A549 (cell line): ENCODE measurements around the gene TMEM238L. TPM values are rescaled to one million over a fixed set of nuclear protein-coding genes. Genes with fewer than 3 reads are reported as not detected.

Experiments used
- ATAC-seq, 2 experiments: fragments of 200-7000 bp in 1 of 2; fragments of >200 bp in 1 of 2; cut with Nextera tagmentation in 1 of 2; cut with Tn5 transposase in 1 of 2; 3 replicates each; pipeline versions ENCODE4 v1.8.0 to v1.9.1; 2018 to 2020; ENCODE audit warnings: mild to moderate bottlenecking in 1 of 2, moderate library complexity in 1 of 2
- CTCF ChIA-PET: fragments of 300-600 bp; sonication (Branson Sonifier 250); formaldehyde crosslinking; extraction: SDS; loops from one replicate; lab custom pipeline; 2021; ENCODE audit warnings: antibody characterized with exemption, inconsistent platforms; lab: Yijun Ruan, JAX
- POLR2A ChIA-PET: fragments of 350-600 bp; formaldehyde crosslinking; extraction: SDS; loops from one replicate; lab custom pipeline; 2021; ENCODE audit warnings: antibody characterized with exemption, inconsistent platforms; lab: Yijun Ruan, JAX
- DNase-seq, 2 experiments: peaks; one replicate each; pipeline versions ENCODE4 v3.0.0 to v3.0.0-alpha.2; 2011 to 2016; ENCODE audit warnings: low read depth in 1 of 2, low spot score in 1 of 2
- FAIRE-seq: peaks from 2 replicates; lab custom pipeline; 2011; peaks lifted over from hg19 to GRCh38; lab: Jason Lieb, UNC
- H3K27ac ChIP-seq, 2 experiments: fragments of >200 bp; sonication (Bioruptor Twin); formaldehyde crosslinking; 3 replicates each; pipeline ENCODE4 v1.5.1; 2016 to 2017
- H3K4me1 ChIP-seq: fragments of >200 bp; sonication (Bioruptor Twin); formaldehyde crosslinking; 3 replicates; pipeline ENCODE4 v1.6.1; 2016
- H3K4me2 ChIP-seq: fragments of >200 bp; sonication (Bioruptor Twin); formaldehyde crosslinking; 3 replicates; pipeline ENCODE4 v1.6.1; 2016
- H3K4me3 ChIP-seq: fragments of >200 bp; sonication (Bioruptor Twin); formaldehyde crosslinking; 3 replicates; pipeline ENCODE4 v1.5.1; 2016
- H3K9me3 ChIP-seq: fragments of >200 bp; sonication (Bioruptor Twin); formaldehyde crosslinking; 3 replicates; pipeline ENCODE4 v1.6.1; 2016
- BHLHE40 ChIP-seq: IDR thresholded peaks from 2 replicates; pipeline ENCODE4 v1.6.1; 2012; ENCODE audit warnings: low read depth, low read length, inconsistent platforms
- CEBPB ChIP-seq, 2 experiments: fragments of >200 bp in 1 of 2; sonication (Bioruptor Twin) in 1 of 2; formaldehyde crosslinking in 1 of 2; IDR thresholded peaks; 2 replicates each; pipeline ENCODE4 v1.6.1; 2012 to 2016
- CHD2 ChIP-seq: fragments of 150-350 bp; IDR thresholded peaks from 2 replicates; pipeline ENCODE4 v1.6.1; 2014; ENCODE audit warnings: low read length; ENCODE audit not compliant: partially characterized antibody
- E2F6 ChIP-seq: IDR thresholded peaks from 2 replicates; pipeline ENCODE4 v1.6.1; 2012; ENCODE audit warnings: low read depth, borderline replicate concordance
- EHF ChIP-seq: fragments of 250-450 bp; sonication (Bioruptor Pico); IDR thresholded peaks from 2 replicates; pipeline ENCODE4 v1.5.0; 2020; ENCODE audit warnings: mild to moderate bottlenecking
- EHMT2 ChIP-seq: fragments of 200-600 bp; sonication (generic); IDR thresholded peaks from 2 replicates; pipeline ENCODE4 v1.6.1; 2016; ENCODE audit warnings: antibody characterized with exemption, low read depth, mild to moderate bottlenecking, moderate library complexity
- FOXS1 ChIP-seq: fragments of 250-450 bp; sonication (Bioruptor Pico); IDR thresholded peaks from 2 replicates; pipeline ENCODE4 v1.5.0; 2020; ENCODE audit warnings: mild to moderate bottlenecking, moderate library complexity
- HDAC2 ChIP-seq: fragments of 200-600 bp; sonication (generic); IDR thresholded peaks from 2 replicates; pipeline ENCODE4 v1.6.1; 2016
- HOXB5 ChIP-seq: fragments of 250-450 bp; sonication (Bioruptor Pico); IDR thresholded peaks from 2 replicates; pipeline ENCODE4 v1.5.0; 2020; ENCODE audit warnings: mild to moderate bottlenecking, moderate library complexity
- KDM1A ChIP-seq: fragments of 200-600 bp; sonication (generic); IDR thresholded peaks from 2 replicates; pipeline ENCODE4 v1.6.1; 2016; ENCODE audit warnings: low read depth, mild to moderate bottlenecking
- MAX ChIP-seq: IDR thresholded peaks from 2 replicates; pipeline ENCODE4 v1.6.1; 2012
- MAZ ChIP-seq: fragments of 150-350 bp; IDR thresholded peaks from 2 replicates; pipeline ENCODE4 v1.6.1; 2014; ENCODE audit warnings: antibody characterized with exemption, low read depth, low read length, borderline replicate concordance
- NFE2L2 ChIP-seq: fragments of 150-350 bp; conservative IDR thresholded peaks from 2 replicates; pipeline ENCODE4 v1.6.1; 2014; ENCODE audit warnings: low read length
- NPAS2 ChIP-seq: fragments of 250-450 bp; sonication (Bioruptor Pico); IDR thresholded peaks from 2 replicates; pipeline ENCODE4 v1.8.0; 2022; ENCODE audit warnings: mild to moderate bottlenecking, moderate library complexity, borderline replicate concordance
- PBX3 ChIP-seq: IDR thresholded peaks from 2 replicates; pipeline ENCODE4 v1.6.1; 2012
- POLR2AphosphoS2 ChIP-seq: conservative IDR thresholded peaks from 2 replicates; pipeline ENCODE4 v1.6.1; 2012; ENCODE audit warnings: low read length, improper control_type of control experiment, inconsistent platforms
- RAD21 ChIP-seq, 2 experiments: fragments of >200 bp in 1 of 2; sonication (Bioruptor Twin) in 1 of 2; formaldehyde crosslinking in 1 of 2; IDR thresholded peaks in 1 of 2; conservative IDR thresholded peaks in 1 of 2; 2 replicates in 1 of 2; 3 replicates in 1 of 2; pipeline ENCODE4 v1.6.1; 2012 to 2018; ENCODE audit warnings: inconsistent platforms in 1 of 2
- RARB ChIP-seq: fragments of 250-450 bp; sonication (Bioruptor Pico); IDR thresholded peaks from 2 replicates; pipeline ENCODE4 v1.8.0; 2021; ENCODE audit warnings: mild to moderate bottlenecking, moderate library complexity
- RCOR1 ChIP-seq: fragments of 150-350 bp; IDR thresholded peaks from 2 replicates; pipeline ENCODE4 v1.6.1; 2014; ENCODE audit warnings: antibody characterized with exemption, low read length, low read depth
- RFX5 ChIP-seq: fragments of 450-650 bp; IDR thresholded peaks from 2 replicates; pipeline ENCODE4 v1.7.1; 2014; ENCODE audit warnings: antibody characterized with exemption, mild to moderate bottlenecking, moderate library complexity
- SMC3 ChIP-seq: fragments of >200 bp; sonication (Bioruptor Twin); formaldehyde crosslinking; IDR thresholded peaks from 3 replicates; pipeline ENCODE4 v1.6.1; 2018; ENCODE audit warnings: inconsistent platforms
- TFCP2L1 ChIP-seq: fragments of 250-450 bp; sonication (Bioruptor Pico); IDR thresholded peaks from 2 replicates; pipeline ENCODE4 v1.5.0; 2021; ENCODE audit warnings: mild to moderate bottlenecking
- TP53 ChIP-seq: fragments of 250-450 bp; sonication (Bioruptor Pico); IDR thresholded peaks from 2 replicates; pipeline ENCODE4 v1.5.0; 2021; ENCODE audit warnings: mild to moderate bottlenecking, moderate library complexity
- ZC3H11A ChIP-seq: fragments of 450-650 bp; IDR thresholded peaks from 2 replicates; pipeline ENCODE4 v1.6.1; 2014; ENCODE audit warnings: antibody characterized with exemption, mild to moderate bottlenecking
- WGBS: methylation state at CpG from one replicate; pipeline ENCODE4 v1.1.6; 2017; ENCODE audit errors: missing lambda C conversion rate; 5-methylcytosine and 5-hydroxymethylcytosine counted together
- polyA plus RNA-seq, 4 experiments: library from polyadenylated mRNA; depleted of rRNA in 3 of 4; stranded (reverse); fragments of >200 nt; fragmentation: RNase III in 1 of 4; extraction: RNeasy Plus Mini Kit Qiagen cat#74134 plus additional on column Dnase treatment in 1 of 4; gene quantifications; 2 replicates in 3 of 4; 3 replicates in 1 of 4; pipeline ENCODE4 v1.2.3, GENCODE V29; 2011 to 2017
- TF ChIP-seq, protein P1 (sequence below): fragments of 200-600 bp; sonication (generic); IDR thresholded peaks from 2 replicates; pipeline ENCODE4 v1.6.1; 2016; ENCODE audit warnings: antibody characterized with exemption, mild to moderate bottlenecking, moderate library complexity
- TF ChIP-seq, protein P2 (sequence below): fragments of >200 bp; sonication (Bioruptor Twin); formaldehyde crosslinking; IDR thresholded peaks from 3 replicates; pipeline ENCODE4 v1.5.1; 2016
- TF ChIP-seq, protein P3 (sequence below): fragments of 250-450 bp; sonication (Bioruptor Pico); IDR thresholded peaks from 2 replicates; pipeline ENCODE4 v1.5.0; 2020; ENCODE audit warnings: low read depth, mild to moderate bottlenecking, moderate library complexity

Gene TMEM238L
- polyA plus RNA-seq, 2 of the 4 experiments (the other 2 are of a cell fraction), result not detected

GRCh38 chr17:10790491-10791401, 13.2 kb downstream of the TMEM238L start:
- CTCF ChIA-PET, result interaction anchor here (0.6 to 1.0 kb wide), 2 partner anchors 9 to 19 kb away, joined by 3 read pairs; no protein-coding TSS in a partner anchor
- Histone ChIP-seq H3K9me3 (no peaks in the 10 kb centered on the region), H3K4me1 (no peaks in the 10 kb centered on the region), H3K4me2 (no peak overlapping the region), H3K27ac (no peak overlapping the region), H3K4me3 (no peak overlapping the region)
- ATAC-seq (no peak), DNase-seq (no peak), FAIRE-seq (no peak)
- no peak for TF ChIP-seq KDM1A
- no peak for TF ChIP-seq EHF (CRISPR knock-in tag)
- TF ChIP-seq MAX, result no peak
- TF ChIP-seq MAZ, result no peak
- no peak for TF ChIP-seq RCOR1
- TF ChIP-seq FOXS1 (CRISPR knock-in tag), result no peak
- TF ChIP-seq CHD2, result no peak
- TF ChIP-seq NPAS2 (CRISPR knock-in tag), result no peak
- TF ChIP-seq, protein P1, sequence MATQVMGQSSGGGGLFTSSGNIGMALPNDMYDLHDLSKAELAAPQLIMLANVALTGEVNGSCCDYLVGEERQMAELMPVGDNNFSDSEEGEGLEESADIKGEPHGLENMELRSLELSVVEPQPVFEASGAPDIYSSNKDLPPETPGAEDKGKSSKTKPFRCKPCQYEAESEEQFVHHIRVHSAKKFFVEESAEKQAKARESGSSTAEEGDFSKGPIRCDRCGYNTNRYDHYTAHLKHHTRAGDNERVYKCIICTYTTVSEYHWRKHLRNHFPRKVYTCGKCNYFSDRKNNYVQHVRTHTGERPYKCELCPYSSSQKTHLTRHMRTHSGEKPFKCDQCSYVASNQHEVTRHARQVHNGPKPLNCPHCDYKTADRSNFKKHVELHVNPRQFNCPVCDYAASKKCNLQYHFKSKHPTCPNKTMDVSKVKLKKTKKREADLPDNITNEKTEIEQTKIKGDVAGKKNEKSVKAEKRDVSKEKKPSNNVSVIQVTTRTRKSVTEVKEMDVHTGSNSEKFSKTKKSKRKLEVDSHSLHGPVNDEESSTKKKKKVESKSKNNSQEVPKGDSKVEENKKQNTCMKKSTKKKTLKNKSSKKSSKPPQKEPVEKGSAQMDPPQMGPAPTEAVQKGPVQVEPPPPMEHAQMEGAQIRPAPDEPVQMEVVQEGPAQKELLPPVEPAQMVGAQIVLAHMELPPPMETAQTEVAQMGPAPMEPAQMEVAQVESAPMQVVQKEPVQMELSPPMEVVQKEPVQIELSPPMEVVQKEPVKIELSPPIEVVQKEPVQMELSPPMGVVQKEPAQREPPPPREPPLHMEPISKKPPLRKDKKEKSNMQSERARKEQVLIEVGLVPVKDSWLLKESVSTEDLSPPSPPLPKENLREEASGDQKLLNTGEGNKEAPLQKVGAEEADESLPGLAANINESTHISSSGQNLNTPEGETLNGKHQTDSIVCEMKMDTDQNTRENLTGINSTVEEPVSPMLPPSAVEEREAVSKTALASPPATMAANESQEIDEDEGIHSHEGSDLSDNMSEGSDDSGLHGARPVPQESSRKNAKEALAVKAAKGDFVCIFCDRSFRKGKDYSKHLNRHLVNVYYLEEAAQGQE, result no peak
- no peak for TF ChIP-seq BHLHE40
- TF ChIP-seq POLR2AphosphoS2, result no peak
- 63% methylated on average over 9 of the region's 9 CpGs for WGBS
- POLR2A ChIA-PET, result interaction anchor here (0.5 kb wide), 1 partner anchor 120 kb away, joined by 3 read pairs; no protein-coding TSS in a partner anchor

DNA sequence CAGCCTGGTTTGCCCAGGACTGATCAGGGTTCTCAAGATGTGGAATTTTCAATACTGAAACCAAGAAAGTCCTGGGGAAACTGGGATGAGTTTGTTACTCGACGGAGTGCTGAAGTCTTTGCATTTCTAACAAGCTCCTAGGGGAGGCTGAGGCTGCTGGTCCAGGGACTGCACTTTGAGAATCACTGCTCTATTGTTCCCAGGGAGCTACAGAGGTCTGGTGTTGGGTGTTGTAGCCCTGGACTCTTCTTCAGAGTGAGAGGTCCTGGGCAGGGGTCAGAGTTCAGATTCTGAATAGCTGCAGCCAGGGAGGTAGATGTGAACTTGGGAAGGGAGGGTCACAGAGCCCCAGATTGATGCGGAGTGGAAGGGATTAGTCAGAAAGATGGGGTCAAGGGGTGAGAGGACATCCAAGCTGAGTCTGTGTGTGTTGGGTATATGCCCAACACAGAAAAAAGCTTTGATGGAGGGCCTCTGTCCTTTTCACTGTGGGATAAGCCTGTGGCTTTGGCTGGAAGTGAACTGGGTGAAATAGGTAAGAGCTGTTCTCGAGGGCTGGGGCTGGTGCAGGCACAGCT, 14.1 kb downstream of the TMEM238L start:
- H3K4me3 ChIP-seq, result no peak overlapping the region
- TF ChIP-seq HOXB5 (CRISPR knock-in tag), result no peak
- no peak for TF ChIP-seq EHMT2
- no peak for TF ChIP-seq E2F6
- TF ChIP-seq CHD2, result no peak
- TF ChIP-seq SMC3, result no peak
- TF ChIP-seq PBX3, result no peak
- TF ChIP-seq CEBPB (IDR thresholded peaks at IDR 0.05), result no peak
- no peak for TF ChIP-seq RARB
- no peak for TF ChIP-seq BHLHE40
- no peak for TF ChIP-seq RAD21 (conservative IDR thresholded peaks at IDR 0.05 in 1 of 2, IDR thresholded peaks at IDR 0.05 in 1 of 2)
- no peak for TF ChIP-seq NPAS2 (CRISPR knock-in tag)
- no peak for TF ChIP-seq TFCP2L1 (CRISPR knock-in tag)
- TF ChIP-seq TP53 (CRISPR knock-in tag), result no peak
- no peak for TF ChIP-seq HDAC2
- no peak for TF ChIP-seq NFE2L2
- TF ChIP-seq, protein P2, sequence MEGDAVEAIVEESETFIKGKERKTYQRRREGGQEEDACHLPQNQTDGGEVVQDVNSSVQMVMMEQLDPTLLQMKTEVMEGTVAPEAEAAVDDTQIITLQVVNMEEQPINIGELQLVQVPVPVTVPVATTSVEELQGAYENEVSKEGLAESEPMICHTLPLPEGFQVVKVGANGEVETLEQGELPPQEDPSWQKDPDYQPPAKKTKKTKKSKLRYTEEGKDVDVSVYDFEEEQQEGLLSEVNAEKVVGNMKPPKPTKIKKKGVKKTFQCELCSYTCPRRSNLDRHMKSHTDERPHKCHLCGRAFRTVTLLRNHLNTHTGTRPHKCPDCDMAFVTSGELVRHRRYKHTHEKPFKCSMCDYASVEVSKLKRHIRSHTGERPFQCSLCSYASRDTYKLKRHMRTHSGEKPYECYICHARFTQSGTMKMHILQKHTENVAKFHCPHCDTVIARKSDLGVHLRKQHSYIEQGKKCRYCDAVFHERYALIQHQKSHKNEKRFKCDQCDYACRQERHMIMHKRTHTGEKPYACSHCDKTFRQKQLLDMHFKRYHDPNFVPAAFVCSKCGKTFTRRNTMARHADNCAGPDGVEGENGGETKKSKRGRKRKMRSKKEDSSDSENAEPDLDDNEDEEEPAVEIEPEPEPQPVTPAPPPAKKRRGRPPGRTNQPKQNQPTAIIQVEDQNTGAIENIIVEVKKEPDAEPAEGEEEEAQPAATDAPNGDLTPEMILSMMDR, result no peak
- TF ChIP-seq RFX5, result no peak
- no peak for TF ChIP-seq ZC3H11A
- TF ChIP-seq, protein P3, sequence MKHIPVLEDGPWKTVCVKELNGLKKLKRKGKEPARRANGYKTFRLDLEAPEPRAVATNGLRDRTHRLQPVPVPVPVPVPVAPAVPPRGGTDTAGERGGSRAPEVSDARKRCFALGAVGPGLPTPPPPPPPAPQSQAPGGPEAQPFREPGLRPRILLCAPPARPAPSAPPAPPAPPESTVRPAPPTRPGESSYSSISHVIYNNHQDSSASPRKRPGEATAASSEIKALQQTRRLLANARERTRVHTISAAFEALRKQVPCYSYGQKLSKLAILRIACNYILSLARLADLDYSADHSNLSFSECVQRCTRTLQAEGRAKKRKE, result no peak
- ChIA-PET CTCF (interaction anchor here (1.0 kb wide), 1 partner anchor 10 kb away, joined by 3 read pairs; no protein-coding TSS in a partner anchor), POLR2A (interaction anchor here (0.5 kb wide), 1 partner anchor 119 kb away, joined by 3 read pairs; no protein-coding TSS in a partner anchor)
- 31% methylated on average over 4 of the region's 4 CpGs for WGBS
- FAIRE-seq (no peak), DNase-seq (no peak), ATAC-seq (no peak)
- H3K4me1 ChIP-seq, result no peaks in the 10 kb centered on the region
- no peak overlapping the region for H3K27ac ChIP-seq
- H3K4me2 ChIP-seq, result no peak overlapping the region
- no peaks in the 10 kb centered on the region for H3K9me3 ChIP-seq
